Left lung (tissue), 10 donors: ENCODE data around the gene FMNL2. TPM values are rescaled to one million over a fixed set of nuclear protein-coding genes. Genes with fewer than 3 reads are reported as not detected.

Experiments used
- ATAC-seq: fragments of 200-7000 bp; cut with Tn5 transposase; one replicate; pipeline ENCODE4 v1.9.1; 2020; ENCODE audit warnings: moderate library complexity
- DNase-seq, 4 donors: peaks; one replicate each; pipeline ENCODE4 v3.0.0-alpha.2; 2013 to 2020
- H3K27ac ChIP-seq, 2 donors: fragments of 200-600 bp; sonication (generic) in 1 of 2; one replicate each; pipeline versions ENCODE4 v1.5.0 to v1.8.0; 2020 to 2021
- H3K27me3 ChIP-seq, 2 donors: fragments of 200-600 bp; sonication (generic) in 1 of 2; one replicate each; pipeline versions ENCODE4 v1.5.0 to v1.8.0; 2020 to 2021
- H3K36me3 ChIP-seq, 2 donors: fragments of 200-600 bp; sonication (generic) in 1 of 2; one replicate each; pipeline versions ENCODE4 v1.5.0 to v1.8.0; 2020 to 2021
- H3K4me1 ChIP-seq, 2 donors: fragments of 200-600 bp; one replicate each; pipeline ENCODE4 v1.8.0; 2021
- H3K4me3 ChIP-seq, 2 donors: fragments of 200-600 bp; sonication (generic) in 1 of 2; one replicate each; pipeline versions ENCODE4 v1.5.0 to v1.8.0; 2020 to 2021; ENCODE audit warnings: mild to moderate bottlenecking in 1 of 2
- H3K9me3 ChIP-seq, 2 donors: fragments of 200-600 bp; sonication (generic) in 1 of 2; one replicate each; pipeline versions ENCODE4 v1.5.0 to v1.8.0; 2020 to 2021
- intact Hi-C, 2 donors: fragments of 100-400 bp; cut with DNase I; formaldehyde crosslinking; loops; one replicate each; pipeline versions ENCODE4 v1.11.2 to v1.14.2; 2022
- polyA plus RNA-seq, 6 donors: library from polyadenylated mRNA; unstranded; fragments of 120-200 nt; gene quantifications; one replicate each; pipeline ENCODE4 v1.2.1, GENCODE V29; 2013; ENCODE audit not compliant: insufficient read length in 6 of 6
- total RNA-seq, 2 donors: library from RNA; stranded (reverse); fragmentation: NEBNext Ultra II Directional; extraction: Animal tissue kit (Norgen Biotek cat#: 25700); gene quantifications; one replicate each; pipeline ENCODE4 v1.2.1, GENCODE V29; 2021
- TF ChIP-seq, protein P1 (sequence below), 2 donors: fragments of 200-600 bp; sonication (generic) in 1 of 2; IDR thresholded peaks; one replicate each; pipeline versions ENCODE4 v1.5.0 to v1.8.0; 2021; ENCODE audit warnings: antibody characterized with exemption in 2 of 2
- donor health status: DM: no; HTN: yes; CAD: no.
- donor health status: DM: no; HTN: no; CAD: no.

The FMNL2 gene
- total and polyA plus RNA-seq, 8 donors: 36.3 to 90.0 (median 77.7) TPM

DNA sequence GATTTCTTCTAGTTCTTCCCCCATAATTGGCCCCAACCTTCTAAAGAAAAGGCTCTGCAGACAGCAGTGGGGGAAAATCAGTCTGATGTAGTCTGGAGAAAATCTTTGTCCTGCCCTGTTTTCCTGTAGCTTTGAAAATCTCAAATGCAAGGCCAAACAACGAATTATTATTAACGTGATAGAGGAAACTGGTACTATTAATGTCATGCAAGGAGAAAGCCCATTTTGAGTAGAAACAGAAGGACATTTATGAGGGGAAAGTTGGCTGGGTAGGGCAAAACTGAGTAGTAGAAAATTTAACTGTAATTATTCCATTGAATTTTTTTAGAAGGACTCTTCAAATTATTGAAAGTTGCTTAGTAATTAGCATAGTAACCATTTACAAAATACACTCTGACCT is 98.8 kb downstream of the FMNL2 start:
- Histone ChIP-seq H3K36me3 (no peaks in the 10 kb centered on the region), H3K27ac (peak overlapping the region; percentile 8 to 66), H3K27me3 (no peaks in the 10 kb centered on the region), H3K4me3 (no peak overlapping the region), H3K9me3 (no peaks in the 10 kb centered on the region), H3K4me1 (peaks cover 0 to 30% of the 10 kb centered on the region in 2 donors)
- intact Hi-C loops: no loop called here
- DNase-seq (no peak), ATAC-seq (no peak)
- TF ChIP-seq, protein P1, sequence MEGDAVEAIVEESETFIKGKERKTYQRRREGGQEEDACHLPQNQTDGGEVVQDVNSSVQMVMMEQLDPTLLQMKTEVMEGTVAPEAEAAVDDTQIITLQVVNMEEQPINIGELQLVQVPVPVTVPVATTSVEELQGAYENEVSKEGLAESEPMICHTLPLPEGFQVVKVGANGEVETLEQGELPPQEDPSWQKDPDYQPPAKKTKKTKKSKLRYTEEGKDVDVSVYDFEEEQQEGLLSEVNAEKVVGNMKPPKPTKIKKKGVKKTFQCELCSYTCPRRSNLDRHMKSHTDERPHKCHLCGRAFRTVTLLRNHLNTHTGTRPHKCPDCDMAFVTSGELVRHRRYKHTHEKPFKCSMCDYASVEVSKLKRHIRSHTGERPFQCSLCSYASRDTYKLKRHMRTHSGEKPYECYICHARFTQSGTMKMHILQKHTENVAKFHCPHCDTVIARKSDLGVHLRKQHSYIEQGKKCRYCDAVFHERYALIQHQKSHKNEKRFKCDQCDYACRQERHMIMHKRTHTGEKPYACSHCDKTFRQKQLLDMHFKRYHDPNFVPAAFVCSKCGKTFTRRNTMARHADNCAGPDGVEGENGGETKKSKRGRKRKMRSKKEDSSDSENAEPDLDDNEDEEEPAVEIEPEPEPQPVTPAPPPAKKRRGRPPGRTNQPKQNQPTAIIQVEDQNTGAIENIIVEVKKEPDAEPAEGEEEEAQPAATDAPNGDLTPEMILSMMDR (IDR thresholded peaks at IDR 0.05): no peak

DNA sequence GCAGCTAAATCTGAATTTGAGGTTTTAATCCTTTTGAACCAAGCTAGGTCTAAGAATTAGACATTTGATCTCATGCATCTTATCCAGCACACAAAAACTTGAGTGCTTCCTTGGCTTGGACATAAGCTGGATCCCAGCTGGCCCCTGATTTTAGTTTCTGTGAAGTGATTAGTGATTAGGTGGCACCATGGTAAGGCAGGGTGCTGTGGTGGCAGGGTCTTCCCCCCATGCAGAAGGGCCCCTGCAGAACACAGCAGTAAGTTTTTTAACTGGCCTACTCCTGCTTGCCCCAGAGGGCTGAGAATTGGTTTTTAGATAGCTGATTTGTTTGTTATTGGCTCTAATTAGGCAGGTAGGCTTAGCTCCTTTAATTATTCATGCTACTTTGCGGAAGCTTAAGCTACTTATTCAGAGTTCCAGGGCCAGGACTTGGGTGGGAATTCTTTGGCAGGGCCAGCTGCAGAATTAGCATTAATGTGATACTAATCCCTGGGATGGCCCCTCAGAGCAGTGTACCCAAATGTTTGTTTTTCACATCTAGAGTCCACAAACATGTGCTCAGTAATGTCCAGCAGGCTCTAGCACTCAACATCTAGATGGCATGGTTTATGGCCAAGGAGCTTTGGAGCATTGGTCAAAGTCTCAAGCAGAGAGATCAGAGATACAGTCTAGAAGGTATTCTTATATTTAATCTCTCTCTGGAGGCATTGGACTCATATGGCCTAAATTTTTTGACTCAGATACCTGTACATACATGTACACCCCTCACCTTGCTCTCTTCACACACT is 99.6 kb downstream of the FMNL2 start:
- Histone ChIP-seq H3K36me3 (no peaks in the 10 kb centered on the region), H3K9me3 (no peaks in the 10 kb centered on the region), H3K27ac (no peak overlapping the region), H3K27me3 (no peaks in the 10 kb centered on the region), H3K4me1 (peaks cover 0 to 30% of the 10 kb centered on the region in 2 donors), H3K4me3 (no peak overlapping the region)
- intact Hi-C loops: no loop called here
- DNase-seq: no peak
- TF ChIP-seq, protein P1 (IDR thresholded peaks at IDR 0.05): no peak
- no peak for ATAC-seq

DNA sequence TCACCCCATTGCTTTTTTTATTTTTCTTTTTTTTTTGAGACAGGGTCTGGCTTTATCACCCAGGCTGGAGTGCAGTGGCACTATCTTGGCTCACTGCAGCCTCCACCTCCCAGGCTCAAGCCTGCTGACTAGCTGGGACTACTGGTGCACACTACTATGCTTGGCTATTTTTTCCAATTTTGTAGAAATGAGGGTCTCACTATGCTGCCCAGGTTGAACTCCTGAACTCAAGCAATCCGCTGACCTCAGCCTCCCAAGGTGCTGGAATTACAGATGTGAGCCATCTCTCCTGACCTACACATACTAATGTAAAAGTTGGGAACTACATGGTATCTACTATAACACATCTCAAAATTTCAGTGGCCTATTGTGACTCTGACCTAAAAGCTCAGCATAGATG is 101.2 kb downstream of the FMNL2 start:
- Histone ChIP-seq H3K27me3 (no peaks in the 10 kb centered on the region), H3K4me1 (peaks cover 0 to 30% of the 10 kb centered on the region in 2 donors), H3K4me3 (no peak overlapping the region), H3K27ac (no peak overlapping the region), H3K9me3 (no peaks in the 10 kb centered on the region), H3K36me3 (no peaks in the 10 kb centered on the region)
- intact Hi-C loops: no loop called here
- ATAC-seq: no peak
- TF ChIP-seq, protein P1 (IDR thresholded peaks at IDR 0.05): no peak
- DNase-seq: no peak

DNA sequence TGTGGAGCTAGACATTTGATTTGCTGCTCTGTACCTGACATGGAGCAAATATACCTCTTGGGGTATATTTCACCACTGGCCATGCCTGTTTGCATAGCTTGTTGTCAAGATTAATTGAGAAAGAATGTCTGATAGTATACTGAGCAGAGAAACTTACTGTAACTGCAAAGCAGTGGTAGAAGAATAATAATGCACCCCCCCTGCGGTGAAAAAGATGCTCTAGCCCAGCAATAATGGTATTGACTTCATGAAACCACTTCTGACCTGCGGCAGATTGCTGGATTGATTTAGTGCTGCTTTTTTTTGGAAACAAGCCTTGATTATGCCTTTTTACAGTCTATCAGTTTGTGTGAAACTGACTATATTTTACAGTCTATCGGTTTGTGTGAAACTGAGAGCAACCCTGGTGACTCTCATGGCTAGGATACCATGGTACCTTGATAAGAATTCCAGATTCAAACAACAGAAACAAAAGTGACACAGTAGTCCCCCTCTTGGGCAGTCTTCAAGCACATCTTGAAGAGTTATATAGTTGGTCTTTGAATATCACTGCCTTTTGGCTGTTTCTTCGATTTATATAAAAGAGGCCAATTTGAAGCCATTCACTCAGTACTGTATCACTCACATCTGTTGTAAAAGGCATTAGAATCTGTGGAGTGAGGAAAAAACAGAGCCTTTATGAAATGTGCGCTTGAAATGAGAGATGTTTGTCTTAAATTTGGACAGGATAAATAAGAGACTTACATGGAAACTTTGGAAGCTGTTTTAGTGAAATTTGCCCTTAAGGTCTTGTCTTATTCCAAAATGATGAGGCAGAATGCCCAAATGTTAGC is 102.5 kb downstream of the FMNL2 start:
- no peak overlapping the region for H3K27ac ChIP-seq
- TF ChIP-seq, protein P1 (IDR thresholded peaks at IDR 0.05): no peak
- DNase-seq: no peak
- no peaks in the 10 kb centered on the region for H3K9me3 ChIP-seq
- intact Hi-C loops: no loop called here
- H3K4me1 ChIP-seq: peaks cover 0 to 17% of the 10 kb centered on the region in 2 donors
- no peak overlapping the region for H3K4me3 ChIP-seq
- no peaks in the 10 kb centered on the region for H3K36me3 ChIP-seq
- no peaks in the 10 kb centered on the region for H3K27me3 ChIP-seq
- ATAC-seq: no peak

DNA sequence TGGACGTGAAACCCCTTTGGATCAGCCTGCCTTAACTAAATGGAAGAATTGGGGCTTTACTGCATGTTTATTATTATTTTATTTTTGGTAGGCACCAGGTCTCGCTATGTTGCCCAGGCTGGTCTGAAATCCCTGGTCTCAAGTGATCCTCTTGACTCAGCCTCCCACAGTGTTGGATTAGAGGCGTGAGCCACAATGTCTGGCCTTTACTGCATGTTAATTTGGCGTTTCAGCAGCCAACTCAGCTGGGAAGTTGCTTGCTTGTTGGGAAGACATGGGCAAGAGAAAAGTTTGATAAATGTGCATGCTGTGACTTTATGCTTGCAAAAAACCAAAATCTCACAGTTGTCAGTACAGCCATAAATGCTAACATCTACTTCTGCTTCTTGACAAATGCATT is 105.1 kb downstream of the FMNL2 start:
- intact Hi-C loops: no loop called here
- no peak overlapping the region for H3K27ac ChIP-seq
- H3K36me3 ChIP-seq: no peaks in the 10 kb centered on the region
- H3K4me3 ChIP-seq: no peak overlapping the region
- H3K9me3 ChIP-seq: no peaks in the 10 kb centered on the region
- DNase-seq (no peak), ATAC-seq (no peak)
- peaks cover 4 to 14% of the 10 kb centered on the region in 2 donors for H3K4me1 ChIP-seq
- TF ChIP-seq, protein P1 (IDR thresholded peaks at IDR 0.05): no peak
- H3K27me3 ChIP-seq: no peaks in the 10 kb centered on the region
